Omental fat pad (tissue), 4 donors: ENCODE measurements around the gene TIMP4. TPM values are rescaled to one million over a fixed set of nuclear protein-coding genes. Genes with fewer than 3 reads are reported as not detected.

Experiments used
- ATAC-seq: fragments of 150-250 bp; one replicate; pipeline ENCODE4 v1.9.1; 2016; ENCODE audit warnings: mild to moderate bottlenecking, moderate library complexity; ENCODE audit not compliant: low FRiP score
- DNase-seq: peaks from one replicate; pipeline ENCODE4 v3.0.0-alpha.2; 2019; ENCODE audit warnings: low spot score
- CTCF ChIP-seq, 3 donors: fragments of 450-650 bp; IDR thresholded peaks; one replicate each; pipeline ENCODE4 v1.5.1; 2016 to 2017; ENCODE audit warnings: antibody characterized with exemption in 3 of 3, mild to moderate bottlenecking in 3 of 3, moderate library complexity in 2 of 3
- total RNA-seq, 4 donors: library from RNA; depleted of rRNA; stranded (reverse); fragments of >200 nt; gene quantifications; one replicate each; pipeline ENCODE4 v1.1.0, GENCODE V29; 2016

The TIMP4 gene
- total RNA-seq, 4 donors from 2014 or later, result 145 to 295 (median 192) TPM

- no peak for ATAC-seq
- no peak for TF ChIP-seq CTCF (IDR thresholded peaks at IDR 0.05)
- DNase-seq, result no peak
Measured at GRCh38 chr3:12142476-12142875, 16.2 kb downstream of the TIMP4 start.

GRCh38 chr3:12141350-12141749 is 17.4 kb downstream of the TIMP4 start:
- DNase-seq (no peak), ATAC-seq (no peak)
- no peak for TF ChIP-seq CTCF (IDR thresholded peaks at IDR 0.05)

GRCh38 chr3:12139111-12139511 is 19.6 kb downstream of the TIMP4 start:
- no peak for DNase-seq
- TF ChIP-seq CTCF (IDR thresholded peaks at IDR 0.05), result peak in 1 of 3 donors; percentile 7
- no peak for ATAC-seq

GRCh38 chr3:12138044-12138443 is 20.7 kb downstream of the TIMP4 start:
- no peak for ATAC-seq
- TF ChIP-seq CTCF (IDR thresholded peaks at IDR 0.05), result no peak
- no peak for DNase-seq

GRCh38 chr3:12136371-12136770 is 22.3 kb downstream of the TIMP4 start:
- DNase-seq (no peak), ATAC-seq (no peak)
- TF ChIP-seq CTCF (IDR thresholded peaks at IDR 0.05), result no peak

- peak; percentile 73 for DNase-seq
- TF ChIP-seq CTCF (IDR thresholded peaks at IDR 0.05), result peak in 2 of 3 donors; percentile 66 to 84
- peak; percentile 84 for ATAC-seq
Measured at GRCh38 chr3:12135029-12135657, 23.6 kb downstream of the TIMP4 start.

GRCh38 chr3:12132881-12133280 is 25.8 kb downstream of the TIMP4 start:
- ATAC-seq (no peak), DNase-seq (no peak)
- TF ChIP-seq CTCF (IDR thresholded peaks at IDR 0.05), result no peak
